NCI-H510A treated with DMSO at 0.1 percent for 48 hours (cell line): Measurements from ENCODE around the gene FZD4.
"Not testable (repeated sequence)": the region's sequence is repeated elsewhere in the genome, so short reads cannot be mapped to it uniquely, and the experiment has no call there.

Experiments used
- DNase-seq: peaks from one replicate; lab custom pipeline; 2025; lab: John Stamatoyannopoulos, UW

Gene FZD4

DNA sequence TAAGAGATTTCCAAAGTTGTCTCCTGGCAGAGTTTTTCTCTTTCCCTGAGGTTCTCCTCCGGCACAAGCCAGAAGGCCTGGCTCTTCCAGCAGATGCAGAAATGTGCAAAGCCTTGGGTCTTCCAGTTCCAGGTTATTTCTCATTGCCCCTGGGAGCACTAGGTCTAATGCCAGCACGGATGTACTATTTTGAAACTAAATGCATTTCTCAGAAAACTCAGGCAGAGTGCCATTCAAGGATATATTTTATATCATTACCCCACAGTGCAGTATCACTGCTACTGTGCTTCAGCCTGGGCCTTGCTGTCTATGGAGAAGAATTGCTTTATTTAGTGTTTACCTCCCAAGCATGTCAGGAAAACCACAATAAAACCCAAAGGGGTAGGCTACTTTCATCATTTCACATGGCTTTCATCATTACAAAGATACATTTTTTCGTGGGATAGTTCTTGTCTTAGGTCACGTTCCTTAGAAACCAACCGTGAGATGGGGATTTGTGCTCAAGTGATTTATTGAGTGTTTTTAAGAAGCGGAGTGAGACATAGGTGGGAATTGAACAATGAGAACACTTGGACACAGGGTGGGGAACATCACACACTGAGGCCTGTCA, 22.4 kb upstream of the FZD4 start:
- no peak for DNase-seq

DNA sequence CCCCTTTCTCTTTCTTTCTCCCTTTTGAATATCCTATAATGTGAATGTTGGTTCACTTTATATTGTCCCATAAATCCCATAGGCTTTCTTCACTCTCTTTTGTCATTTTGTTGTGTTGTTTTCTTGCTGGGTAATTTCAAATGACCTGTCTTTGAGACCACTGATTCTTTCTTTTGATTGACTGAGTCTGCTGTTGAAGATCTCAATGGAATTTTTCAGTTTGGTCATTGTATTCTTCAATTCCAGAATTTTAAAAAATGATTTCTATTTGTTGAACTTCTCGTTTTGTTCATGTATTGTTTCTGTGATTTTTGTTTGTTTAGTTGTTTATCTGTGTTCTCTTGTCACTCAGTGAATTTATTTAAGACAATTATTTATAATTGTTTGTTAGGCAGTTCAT, 17.5 kb upstream of the FZD4 start:
- DNase-seq = no peak

DNA sequence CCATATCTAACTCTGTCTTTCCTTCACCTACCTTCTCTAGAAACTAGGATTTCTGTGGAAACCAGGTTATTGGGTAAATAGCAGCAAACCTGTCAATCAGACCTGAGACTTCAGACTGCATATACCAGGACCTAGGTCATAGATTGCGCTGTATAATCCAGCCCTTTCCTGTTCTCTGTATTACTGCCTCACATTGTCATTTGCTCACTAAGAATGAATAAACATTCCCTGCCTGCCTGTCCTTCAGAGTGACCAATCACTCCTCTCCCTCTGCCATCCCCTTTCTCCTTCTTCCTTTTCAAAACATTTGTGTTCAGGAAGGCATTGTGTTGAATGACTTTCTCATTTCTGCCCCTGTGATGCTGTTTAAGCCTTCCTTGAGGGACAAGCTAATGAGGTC, 14.1 kb upstream of the FZD4 start:
- DNase-seq = no peak

DNA sequence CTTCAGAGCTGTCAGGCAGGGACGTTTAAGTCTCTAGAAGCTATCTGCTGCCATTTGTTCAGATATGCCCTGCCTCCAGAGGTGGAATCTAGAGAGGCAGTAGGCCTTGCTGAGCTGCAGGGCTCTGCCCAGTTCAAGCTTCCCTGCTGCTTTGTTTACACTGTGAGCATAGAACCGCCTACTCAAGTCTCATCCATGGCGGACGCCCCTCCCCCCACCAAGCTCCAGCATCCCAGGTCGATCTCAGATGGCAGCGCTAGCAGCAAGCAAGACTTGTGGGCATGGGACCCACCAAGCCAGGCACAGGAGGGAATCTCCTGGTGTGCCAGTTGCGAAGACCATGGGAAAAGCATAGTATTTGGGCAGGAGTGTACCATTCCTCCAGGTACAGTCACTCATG, 12.4 kb upstream of the FZD4 start:
- DNase-seq = not testable (repeated sequence)

DNA sequence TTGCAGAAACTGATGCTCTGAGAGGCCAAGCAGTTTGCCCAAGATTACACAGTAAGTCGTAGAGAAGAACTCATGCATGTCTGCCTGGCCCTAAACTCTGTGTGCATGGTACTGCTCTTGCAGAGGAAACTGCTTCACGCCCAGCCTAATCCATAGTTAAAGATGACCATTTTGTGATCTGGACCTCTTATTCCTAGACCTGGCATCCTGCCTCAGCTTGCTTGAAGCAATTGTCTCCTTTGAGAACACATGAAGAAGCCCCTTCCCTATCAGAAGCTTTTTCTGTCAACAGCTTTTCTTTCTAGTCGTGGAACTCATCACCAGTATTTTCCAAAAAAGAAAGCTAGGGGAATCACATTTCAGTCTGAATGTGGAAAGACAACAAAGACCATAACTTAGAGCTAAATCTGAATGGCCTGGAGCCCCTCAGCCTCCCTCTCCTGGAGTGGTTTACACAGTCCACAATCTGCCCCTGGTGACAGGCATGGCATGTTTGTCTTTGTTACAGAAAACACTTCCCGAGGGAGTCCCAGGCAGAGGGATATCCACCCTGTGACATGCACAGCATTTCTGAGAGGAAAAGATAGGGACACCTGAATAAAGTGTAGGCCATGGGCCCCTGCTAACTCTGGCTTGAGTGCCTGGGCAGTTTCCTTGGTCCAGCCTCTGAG, 2.9 kb upstream of the FZD4 start:
- no peak for DNase-seq

DNA sequence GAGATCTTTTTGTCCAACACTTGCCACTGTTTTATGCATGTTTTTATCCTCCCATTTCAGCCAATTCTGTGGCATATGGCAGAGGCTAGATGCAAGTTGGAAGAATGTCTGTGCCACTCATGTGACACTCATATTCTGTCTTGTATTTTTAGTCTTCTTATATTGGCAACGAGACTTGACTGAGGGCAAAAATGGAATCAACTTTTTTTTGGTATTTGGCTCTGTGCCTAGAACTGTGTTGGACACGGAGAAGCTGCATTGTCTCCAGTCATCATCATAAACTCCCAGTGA, 1.7 kb upstream of the FZD4 start:
- no peak for DNase-seq

DNA sequence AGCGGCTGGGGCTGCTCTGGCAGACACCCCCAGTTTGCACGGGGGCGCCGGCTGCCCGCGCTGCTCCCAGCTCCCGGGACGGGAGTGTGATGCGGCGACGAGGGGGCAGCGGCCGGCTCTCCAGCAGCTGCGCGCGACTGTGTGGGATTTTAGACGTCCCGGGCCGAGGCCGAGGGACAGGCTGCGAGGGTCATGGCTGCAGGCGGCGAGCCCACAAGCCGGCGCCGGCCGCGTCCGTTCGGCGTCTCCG, 159 bp downstream of the FZD4 start:
- DNase-seq = no peak

DNA sequence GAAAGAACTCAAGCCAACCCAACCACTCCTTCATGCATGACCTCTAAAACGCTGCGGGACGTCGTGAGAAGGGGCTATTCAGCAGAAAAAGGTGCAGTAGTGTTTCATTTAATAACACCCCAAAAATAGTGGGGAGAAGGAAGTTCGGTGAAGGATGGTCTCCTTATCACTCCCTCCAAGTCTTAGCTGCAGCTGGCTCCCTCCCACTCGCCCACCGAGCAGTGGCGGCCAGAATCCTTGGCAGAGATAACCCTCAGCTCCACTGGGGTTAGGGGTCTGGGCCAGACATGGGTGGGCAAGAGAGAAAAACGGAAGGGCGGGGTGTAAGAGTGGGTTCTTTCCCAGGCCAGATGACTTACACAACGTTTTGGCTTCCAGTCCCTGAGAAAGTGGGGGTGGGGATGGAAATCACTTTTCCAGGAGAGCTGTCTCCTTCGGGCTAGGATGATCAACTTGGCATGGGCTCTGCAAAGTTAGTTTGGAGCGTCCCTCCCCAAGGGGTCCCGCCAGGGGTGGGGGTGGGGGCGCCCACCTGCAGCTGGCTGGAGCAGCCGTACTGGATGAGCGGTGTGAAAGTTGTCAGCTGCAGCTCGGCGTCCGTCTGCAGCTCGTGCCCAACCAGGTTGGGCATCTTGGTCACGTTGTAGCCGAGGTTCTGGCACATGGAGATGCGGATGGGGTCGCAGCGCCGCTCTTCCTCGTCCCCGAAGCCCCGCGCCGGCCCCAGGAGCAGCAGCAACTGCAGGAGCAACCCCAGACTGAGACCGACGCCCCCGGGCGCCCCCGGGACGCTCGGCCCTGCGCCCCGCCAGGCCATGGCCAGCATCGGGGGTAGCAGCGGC, 705 bp downstream of the FZD4 start:
- DNase-seq = no peak

DNA sequence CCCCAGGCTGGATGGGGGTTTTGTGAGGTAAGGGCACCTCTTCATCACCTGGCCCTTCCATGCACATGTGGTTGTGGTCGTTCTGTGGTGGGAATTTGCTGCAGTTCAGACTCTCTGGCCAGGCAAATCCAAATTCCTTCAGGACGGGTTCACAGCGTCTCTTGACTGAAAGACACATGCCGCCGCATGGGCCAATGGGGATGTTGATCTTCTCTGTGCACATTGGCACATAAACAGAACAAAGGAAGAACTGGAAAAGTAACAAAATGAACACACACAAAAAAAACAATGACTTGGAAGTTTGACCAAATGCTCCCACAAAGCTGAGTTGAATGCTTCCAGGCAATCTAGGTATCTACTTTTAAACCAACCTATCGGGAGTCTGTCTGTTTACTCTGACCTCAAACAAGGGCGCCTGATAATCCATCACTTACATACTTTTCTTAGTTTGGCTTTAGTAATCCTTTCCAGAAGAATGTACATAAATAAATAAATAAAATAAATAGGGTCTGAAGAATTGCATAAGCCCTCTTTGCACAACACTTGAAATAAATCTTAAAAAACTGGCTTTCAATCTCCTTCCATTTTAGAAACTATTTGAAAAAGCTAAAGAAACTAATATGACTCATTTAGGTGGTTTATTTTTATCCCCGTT, 2.8 kb downstream of the FZD4 start:
- no peak for DNase-seq

DNA sequence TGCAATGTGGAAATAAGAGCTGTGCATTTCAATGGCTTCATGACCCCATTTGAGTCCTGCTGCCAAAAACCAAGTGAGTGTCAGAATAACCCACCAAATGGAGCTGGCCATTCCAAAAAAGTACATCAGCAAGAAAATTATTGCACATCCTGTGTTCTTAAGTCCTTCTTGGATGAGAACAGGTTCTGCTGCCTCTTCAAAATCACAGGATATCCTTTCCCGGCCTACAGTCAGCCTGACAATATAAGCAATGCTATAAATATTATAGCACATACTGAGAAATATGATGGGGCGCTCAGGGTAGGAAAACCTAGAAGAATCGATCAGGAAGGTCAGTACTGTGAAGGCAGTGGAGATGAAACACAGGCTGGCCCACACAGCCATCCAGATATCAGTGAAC, 3.5 kb downstream of the FZD4 start:
- no peak for DNase-seq

DNA sequence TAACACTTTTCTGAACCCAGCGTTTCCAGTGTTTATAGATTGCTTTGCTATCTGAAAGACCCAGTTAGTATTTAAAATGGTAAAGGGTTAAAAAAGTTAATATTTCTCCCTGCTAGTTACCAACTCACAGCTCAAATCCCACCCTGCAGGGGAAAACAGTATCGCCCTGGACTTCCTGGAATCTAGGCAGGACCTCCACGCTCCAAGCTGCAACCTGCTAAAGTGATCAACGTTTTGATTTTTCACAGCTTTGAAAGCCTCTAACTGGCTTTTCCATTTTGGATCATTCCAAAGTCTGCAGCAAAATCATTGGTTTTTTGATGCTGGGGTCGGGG, 4.6 kb downstream of the FZD4 start:
- no peak for DNase-seq

DNA sequence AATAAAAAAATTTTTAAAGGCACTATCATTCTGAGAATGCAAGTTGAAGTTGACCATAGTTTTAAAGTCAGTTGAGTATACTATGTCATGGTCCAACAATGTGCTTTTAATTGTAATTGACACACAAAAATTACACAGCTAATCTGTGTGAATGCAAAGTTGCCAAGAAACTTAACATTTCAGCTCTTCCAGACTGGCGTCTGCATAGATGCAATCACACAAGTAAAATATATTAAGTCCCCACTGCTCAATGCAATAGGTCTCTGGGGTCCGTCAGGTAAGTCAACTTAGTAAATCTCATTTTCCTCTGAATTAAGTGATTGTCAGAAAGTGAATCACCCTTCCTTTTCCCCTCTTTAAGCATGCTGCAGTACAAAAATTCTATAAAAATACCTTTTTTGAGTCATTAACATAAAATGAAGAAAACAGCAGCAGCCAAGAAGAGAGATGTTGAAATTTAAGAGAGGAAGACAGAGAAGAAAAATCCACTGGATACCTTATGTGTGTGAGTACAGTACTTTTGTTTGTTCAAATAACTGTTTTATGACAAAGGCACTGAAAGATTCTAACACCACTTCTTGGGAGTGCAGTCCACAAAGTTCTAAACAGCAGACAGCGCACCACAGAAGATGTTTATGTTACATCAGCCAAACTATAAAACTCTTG, 5.1 kb downstream of the FZD4 start:
- no peak for DNase-seq

DNA sequence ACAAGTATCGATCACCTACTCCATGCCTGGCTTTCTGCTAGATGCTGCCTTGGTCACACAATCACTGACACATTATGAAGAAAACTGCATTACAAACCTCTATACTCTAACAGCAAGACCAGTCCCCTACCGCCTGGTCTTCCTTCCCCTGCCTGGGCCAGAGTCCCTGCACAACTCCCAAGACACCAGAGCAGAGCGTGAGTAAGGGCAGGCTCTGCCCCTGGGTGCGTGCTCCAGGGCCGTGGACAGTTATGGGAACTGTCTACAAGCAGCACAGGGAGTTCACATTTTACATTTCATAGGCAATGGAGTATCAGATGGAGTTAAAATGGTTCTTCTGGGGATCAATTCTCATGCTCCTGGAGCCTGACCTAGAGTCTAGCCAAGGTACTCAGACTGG, 6.5 kb downstream of the FZD4 start:
- DNase-seq = no peak

DNA sequence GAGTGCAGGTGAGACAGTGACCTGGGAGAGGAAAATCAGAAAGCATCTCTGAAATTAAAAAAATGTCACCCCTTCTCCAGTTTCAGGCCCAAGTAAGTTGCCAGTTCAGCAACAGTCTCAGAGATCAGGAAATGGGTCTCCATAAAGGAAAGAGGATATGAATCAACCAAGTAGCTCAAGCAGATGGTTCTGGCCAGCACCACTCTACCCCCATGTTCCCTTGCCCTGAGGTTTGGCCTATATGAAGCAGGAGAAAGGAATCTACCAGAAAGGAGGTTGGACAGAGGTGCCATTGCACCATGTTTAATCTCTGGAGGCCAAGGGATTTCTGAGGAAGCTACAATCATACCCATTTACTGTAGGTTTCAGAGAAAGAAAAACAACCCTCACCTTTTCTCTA, 7.7 kb downstream of the FZD4 start:
- DNase-seq = no peak

DNA sequence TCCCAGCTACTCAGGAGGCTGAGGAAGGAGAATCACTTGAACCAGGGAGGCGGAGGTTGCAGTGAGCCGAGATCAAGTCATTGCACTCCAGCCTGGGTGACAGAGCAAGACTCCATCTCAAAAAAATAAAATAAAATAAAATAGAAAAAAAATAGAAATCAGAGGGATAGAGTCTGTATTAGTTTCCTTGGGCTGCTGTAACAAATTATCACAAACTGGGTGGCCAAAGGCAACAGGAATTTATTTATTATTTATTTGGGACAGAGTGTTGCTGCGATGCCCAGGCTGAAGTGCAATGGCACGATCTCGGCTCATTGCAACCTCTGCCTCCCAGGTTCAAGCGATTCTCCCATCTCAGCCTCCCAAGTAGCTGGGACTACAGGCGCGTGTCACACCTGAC, 11.7 kb downstream of the FZD4 start:
- DNase-seq = not testable (repeated sequence)

DNA sequence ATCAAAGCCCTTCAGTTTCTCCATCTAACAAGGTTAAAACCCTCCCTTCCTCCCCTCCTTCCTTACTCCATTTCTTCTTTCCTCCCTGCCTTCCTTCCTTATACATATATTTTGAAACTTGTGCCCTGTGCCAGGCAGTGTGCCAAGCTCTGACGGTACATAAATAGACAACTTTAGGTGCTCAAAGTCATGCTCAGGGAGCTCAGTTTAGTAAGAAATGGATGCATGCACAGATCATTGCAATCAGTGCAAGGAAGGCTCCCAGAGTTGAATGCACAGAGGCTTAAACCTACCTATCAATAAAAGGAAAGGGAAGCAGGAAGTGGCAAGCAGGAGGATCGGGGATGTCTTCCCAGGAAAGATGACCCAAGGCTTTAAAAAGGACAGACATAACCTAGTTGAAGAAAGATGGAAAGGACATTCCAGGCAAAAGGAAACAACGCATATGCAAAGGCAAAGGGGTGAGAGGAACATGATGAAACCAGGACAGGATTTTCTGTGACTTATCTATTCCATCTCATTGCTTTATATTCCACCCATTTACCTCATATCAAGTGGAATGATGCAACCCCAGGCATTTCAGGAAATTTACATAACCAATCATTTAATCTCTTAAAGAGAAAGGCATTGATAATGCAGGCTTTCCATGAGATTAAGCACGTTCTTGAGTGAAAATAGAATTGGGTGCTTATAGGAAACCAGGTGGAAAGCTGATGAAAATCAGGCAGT, 13.2 kb downstream of the FZD4 start:
- DNase-seq = no peak

DNA sequence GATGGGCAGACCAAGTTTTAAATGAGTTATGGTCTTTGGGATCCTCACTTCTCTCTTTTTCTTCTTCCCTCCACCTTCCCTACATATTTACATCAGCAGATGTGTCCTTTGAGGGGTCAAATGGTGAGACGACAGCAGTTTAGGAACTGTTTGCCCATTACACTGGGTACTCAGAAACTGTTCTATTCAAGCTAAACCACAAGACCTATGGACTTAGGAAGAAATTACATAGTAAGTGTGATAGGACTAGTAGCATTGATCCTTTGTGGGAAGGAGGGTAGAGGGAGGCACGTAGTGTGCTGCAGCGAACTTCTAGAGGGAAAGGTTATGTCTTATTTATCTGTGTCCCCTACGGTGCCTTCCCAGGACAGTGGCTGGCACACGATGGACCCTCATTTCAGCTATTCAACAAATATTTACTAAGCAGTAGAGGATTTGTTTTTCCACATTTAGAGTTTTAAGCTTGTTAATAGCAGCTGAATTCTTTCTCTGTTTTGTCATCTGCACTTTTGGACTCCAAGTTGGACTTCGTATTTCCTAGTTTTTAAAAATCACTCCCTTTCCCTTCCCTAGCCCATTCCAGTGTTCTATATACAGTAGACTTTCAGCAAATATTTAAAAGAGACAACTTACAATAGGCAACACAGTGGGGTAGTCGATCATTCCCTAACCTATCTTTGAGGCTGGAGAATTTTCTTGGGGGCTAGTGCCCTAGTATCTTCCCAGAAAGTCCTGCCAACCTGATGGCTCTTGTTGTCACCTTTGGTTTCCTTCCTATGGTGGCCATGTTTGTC, 13.9 kb downstream of the FZD4 start:
- DNase-seq = no peak

DNA sequence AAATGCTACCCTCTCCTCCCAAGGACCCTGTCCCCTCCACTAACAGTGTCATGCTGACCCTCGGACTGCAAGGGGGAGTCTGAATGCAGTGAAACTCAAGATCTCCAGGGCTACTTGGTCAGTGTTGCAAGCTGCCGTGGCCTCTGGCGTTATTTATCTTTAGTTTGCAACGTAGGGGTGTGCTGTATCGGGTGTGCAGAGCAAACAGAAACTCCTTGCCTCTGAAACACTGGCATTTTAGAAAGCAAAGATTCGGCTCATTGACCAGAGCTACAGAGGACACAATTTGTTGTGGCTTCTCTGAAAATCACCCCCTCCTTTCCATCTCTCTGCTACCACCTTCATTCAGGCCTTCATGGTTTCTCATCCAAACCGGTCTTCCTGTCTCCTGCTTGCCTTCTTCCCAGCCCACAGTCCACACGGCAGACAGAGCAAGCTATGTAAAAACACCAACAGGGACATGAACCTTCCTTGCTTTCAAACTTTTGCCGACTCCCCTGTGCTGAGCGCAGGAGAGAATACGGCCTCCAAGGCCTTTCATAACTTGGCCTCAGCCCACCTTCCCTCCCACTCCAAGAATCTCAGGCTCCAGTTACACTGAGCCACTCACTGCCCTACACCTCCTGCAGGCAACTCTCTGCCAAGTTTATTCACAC, 14.9 kb downstream of the FZD4 start:
- DNase-seq = no peak

DNA sequence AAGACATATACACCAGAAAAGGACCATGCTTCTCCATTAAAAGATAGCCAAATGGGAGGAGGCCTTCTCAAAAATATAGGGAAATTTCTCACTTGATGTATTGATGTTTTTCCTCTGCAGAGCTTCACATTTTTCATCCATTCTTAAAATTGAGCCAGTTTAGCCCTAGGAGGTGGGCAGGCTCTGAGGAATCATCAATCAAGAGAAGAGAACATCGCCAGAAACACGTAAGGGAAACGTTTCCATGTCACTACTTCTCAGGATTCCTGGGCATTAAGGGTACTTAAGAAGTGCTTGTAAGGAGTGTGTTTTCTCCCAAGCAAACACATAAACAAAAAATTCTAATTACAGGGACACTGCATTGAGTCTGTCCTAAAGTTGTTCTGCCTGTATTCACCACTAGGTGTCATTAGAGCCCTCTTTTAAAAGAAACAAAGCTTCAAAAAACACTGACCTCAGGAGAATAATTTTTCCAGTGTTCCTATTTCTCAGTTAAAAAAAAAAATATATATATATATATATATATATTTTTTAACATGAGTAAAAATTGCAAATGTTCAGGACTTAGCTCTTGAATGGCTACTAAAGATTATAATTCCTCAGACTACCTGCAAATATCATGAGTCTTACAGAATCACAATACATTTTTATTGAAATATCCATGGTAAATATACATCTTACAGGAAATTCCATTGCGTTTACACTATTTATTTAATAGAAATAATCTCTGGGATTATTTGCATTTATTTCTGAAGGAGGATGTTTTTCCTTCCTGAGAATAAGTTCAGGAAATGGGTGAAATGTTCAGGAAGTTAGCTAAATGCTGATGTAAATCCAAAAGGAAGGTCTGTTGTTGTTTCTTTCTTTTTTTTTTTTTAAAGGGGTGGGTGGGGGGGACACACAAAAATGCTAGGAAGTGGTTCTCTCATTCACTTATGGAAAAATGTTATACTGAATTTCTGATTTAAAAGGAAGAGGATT, 16.0 kb downstream of the FZD4 start:
- peak; percentile 83 for DNase-seq
